Right ventricle myocardium superior (tissue), 1 donor: Measurements from ENCODE around the gene PNMA8B. TPM values are rescaled to one million over a fixed set of nuclear protein-coding genes. Genes with fewer than 3 reads are reported as not detected.

Source experiments
- ATAC-seq: fragments of 200-7000 bp; cut with Tn5 transposase; one replicate; pipeline ENCODE4 v1.9.1; 2020; ENCODE audit warnings: mild to moderate bottlenecking; ENCODE audit not compliant: poor library complexity
- DNase-seq: peaks from one replicate; pipeline ENCODE4 v3.0.0-alpha.2; 2020
- intact Hi-C: fragments of 100-400 bp; cut with DNase I; formaldehyde crosslinking; loops from one replicate; pipeline ENCODE4 v1.11.2; 2022
- total RNA-seq: library from RNA; stranded (reverse); fragmentation: NEBNext Ultra II Directional; extraction: Animal tissue kit (Norgen Biotek cat#: 25700); gene quantifications from one replicate; pipeline ENCODE4 v1.2.1, GENCODE V29; 2021
- donor health status: DM: no; HTN: yes; CAD: no; lungs with severe emphysema.

PNMA8B gene
- total RNA-seq, 1 donor from 2014 or later, result 0.65 TPM

- intact Hi-C loops, result no loop called here
- ATAC-seq, result no peak
- DNase-seq, result no peak
Measured at GRCh38 chr19:46471811-46472543, 23.7 kb downstream of the PNMA8B start.

DNA sequence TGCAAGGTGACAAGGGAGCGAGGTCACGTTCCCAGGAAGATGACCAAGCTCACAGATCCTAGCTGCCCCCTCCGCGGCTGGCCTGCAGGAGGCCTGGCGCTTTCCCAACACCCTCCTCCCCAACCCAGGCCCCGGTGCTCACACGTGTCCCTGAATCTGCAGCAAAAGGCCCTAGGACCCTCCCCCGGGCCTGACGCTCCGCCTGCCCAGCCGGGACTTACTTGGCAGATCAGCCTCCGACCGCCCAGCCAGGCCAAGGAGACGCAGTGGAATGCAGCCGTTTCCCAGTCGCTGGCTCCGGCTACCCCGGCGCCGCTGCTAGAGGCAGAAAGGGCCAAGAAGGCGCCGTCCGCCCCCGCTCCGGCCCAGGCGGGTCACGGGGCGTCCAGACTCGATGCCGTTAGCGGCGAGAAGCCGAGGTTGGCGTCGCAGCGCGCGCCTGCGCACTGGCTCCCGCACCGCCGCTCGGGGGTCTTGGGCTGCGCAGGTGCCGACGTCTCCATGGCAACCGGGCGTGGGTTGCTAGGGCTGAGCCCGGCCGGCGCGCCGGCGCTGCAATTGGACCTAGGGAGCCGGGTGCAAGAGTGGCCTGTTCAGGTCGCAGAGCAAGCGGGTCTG lies 24.4 kb downstream of the PNMA8B start, which contains the start of gene PNMA8A:
Gene PNMA8A, minus strand, starts transcription at position 448 of the 618 bp plus-strand sequence. CDS start 528 bp downstream, outside the sequence.
- ATAC-seq (peak; percentile 88), DNase-seq (peak; percentile 86)
- intact Hi-C loops, result no loop called here

- no peak for DNase-seq
- ATAC-seq, result no peak
- intact Hi-C loops, result no loop called here
Measured at GRCh38 chr19:46470376-46470775, 25.3 kb downstream of the PNMA8B start.

- ATAC-seq (no peak), DNase-seq (no peak)
- intact Hi-C loops, result no loop called here
Measured at GRCh38 chr19:46469541-46470185, 26.0 kb downstream of the PNMA8B start.

- DNase-seq (peak; percentile 57), ATAC-seq (no peak)
- intact Hi-C loops, result no loop called here
Measured at GRCh38 chr19:46466536-46467196, 29.0 kb downstream of the PNMA8B start.

DNA sequence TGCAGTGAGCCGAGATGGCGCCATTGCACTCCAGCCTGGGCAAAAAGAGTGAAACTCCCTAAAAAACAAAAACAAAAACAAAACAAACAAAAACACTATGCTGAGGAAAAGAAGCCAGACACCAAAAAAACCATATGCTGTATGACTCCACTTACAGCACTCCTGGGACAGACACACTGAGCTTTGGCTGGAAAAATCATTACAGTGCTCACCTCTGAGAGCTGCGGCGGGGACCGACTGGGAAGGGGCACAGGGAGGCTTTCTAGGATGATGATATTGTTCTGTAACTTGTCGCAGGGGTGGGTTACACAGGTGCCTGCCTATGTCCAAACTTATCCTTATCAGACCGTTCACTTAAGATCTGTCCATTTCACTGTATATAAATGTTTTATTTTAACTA lies 32.2 kb downstream of the PNMA8B start:
- DNase-seq (no peak), ATAC-seq (no peak)
- intact Hi-C loops, result no loop called here

- intact Hi-C loops, result no loop called here
- ATAC-seq, result no peak
- no peak for DNase-seq
Measured at GRCh38 chr19:46461537-46461936, 34.1 kb downstream of the PNMA8B start.

- DNase-seq (no peak), ATAC-seq (no peak)
- intact Hi-C loops, result no loop called here
Measured at GRCh38 chr19:46460981-46461380, 34.7 kb downstream of the PNMA8B start.

DNA sequence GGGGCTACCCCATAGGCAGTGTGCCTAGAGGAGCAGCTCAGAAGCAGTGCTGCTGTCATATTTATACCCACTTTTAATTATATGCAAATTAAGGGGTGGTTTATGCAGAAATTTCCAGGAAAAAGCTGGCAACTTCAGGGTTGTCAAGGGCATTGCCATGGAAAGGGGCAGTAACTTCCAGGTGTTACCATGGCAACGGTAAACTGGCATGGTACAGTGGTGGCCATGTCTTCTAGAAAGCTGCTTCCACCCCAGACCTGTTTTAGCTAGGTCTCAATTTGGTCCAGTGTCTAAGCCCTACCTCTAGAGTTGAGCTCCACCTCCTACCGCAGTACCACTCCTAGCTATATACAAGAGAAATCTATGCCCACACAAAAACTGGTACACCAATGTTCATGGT lies 35.6 kb downstream of the PNMA8B start:
- DNase-seq (no peak), ATAC-seq (no peak)
- intact Hi-C loops, result no loop called here

- no peak for DNase-seq
Measured at GRCh38 chr19:46456930-46457329, 38.7 kb downstream of the PNMA8B start.

GRCh38 chr19:46454244-46454643 lies 41.4 kb downstream of the PNMA8B start:
- DNase-seq, result no peak
- no peak for ATAC-seq
- intact Hi-C loops, result no loop called here

More at GRCh38 chr19:46456930-46457329, 38.7 kb downstream of the PNMA8B start:
- no peak for ATAC-seq
- intact Hi-C loops, result no loop called here

GRCh38 chr19:46453661-46454060 lies 42.0 kb downstream of the PNMA8B start:
- intact Hi-C loops, result no loop called here
- no peak for ATAC-seq
- no peak for DNase-seq

- DNase-seq (no peak), ATAC-seq (no peak)
- intact Hi-C loops, result no loop called here
Measured at GRCh38 chr19:46452186-46452585, 43.5 kb downstream of the PNMA8B start.

GRCh38 chr19:46451352-46451751 lies 44.3 kb downstream of the PNMA8B start:
- intact Hi-C loops, result no loop called here
- DNase-seq (no peak), ATAC-seq (peak; percentile 42)

DNA sequence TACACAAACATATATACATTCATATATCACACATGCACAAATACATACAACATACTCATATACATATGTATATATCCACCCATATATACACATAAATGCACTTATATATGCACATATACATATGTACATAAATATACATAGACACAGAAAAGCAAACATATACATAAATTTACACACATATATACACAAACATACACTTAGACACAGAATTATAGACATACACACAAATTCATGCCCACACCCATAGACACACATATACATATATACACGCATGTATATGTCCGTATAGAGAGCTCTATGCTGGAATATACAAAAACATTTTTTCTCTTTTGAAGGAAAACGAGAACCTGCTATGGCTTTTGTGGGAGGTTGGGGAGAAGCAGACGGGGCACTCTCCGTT lies 44.9 kb downstream of the PNMA8B start:
- DNase-seq (no peak), ATAC-seq (no peak)
- intact Hi-C loops, result no loop called here

DNA sequence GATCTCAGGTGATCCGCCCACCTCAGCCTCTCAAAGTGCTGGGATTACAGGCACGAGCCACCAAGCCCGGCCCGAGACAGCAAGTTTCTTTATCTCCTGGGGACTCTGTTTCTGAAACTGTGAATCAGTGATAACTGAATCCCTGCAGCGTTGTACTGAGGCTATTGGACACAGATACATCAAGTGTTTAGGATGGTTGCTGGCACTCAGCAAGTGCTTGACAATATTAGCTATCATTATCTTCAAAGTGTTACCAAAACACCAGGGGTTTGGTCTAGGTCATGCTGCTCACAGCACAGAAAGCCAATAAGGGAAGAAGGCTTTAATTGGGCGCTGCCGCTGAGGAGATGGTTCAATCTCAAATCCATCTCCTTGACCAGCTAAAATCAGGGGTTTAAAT lies 46.4 kb downstream of the PNMA8B start:
- ATAC-seq (no peak), DNase-seq (no peak)
- intact Hi-C loops, result no loop called here

- no peak for ATAC-seq
- intact Hi-C loops, result no loop called here
- no peak for DNase-seq
Measured at GRCh38 chr19:46448601-46449000, 47.1 kb downstream of the PNMA8B start.

DNA sequence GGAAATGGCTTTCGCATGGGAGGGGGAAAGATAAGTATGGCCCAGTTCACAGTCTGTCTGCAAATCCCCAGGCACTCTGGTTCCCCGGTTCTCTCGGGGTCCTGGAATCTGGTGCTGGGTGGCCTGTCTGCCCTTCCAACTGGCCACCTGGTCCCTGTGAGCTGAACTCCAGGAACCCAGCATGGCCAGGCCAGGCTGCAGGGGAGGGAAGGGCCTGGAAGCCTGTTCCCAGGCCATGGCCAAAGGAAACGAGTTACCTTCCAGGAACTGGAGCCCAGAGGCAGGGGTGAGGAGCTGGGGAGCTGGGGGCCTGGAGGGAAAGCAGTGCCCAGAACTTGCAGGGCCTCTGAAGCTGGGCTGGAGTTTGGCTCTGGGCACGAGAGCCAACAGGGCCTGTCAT lies 47.8 kb downstream of the PNMA8B start:
- ATAC-seq (peak; percentile 48), DNase-seq (peak; percentile 53)
- intact Hi-C loops, result no loop called here

DNA sequence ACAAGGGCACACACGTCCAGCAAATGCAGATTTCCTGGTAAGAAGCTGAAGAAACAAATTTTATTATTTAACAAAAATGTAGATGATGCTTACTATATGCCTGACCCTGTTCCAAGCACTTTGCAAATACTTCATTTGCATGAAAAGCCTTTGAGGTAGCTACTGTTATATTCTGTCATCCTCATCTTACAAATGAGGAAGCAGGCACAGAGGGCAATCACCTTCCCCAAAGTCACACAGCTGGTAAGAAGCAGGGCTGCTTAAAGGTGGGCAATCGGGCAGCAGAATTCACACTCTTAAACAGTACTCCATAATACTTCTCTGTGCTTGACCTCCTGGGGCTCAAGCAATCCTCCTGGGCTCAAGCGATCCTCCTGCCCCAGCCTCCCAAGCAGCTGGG lies 48.7 kb downstream of the PNMA8B start:
- ATAC-seq (no peak), DNase-seq (no peak)
- intact Hi-C loops, result no loop called here
